Fibroblast of lung (primary cell): ENCODE results near the gene ATP2B2.

ENCODE experiments used
- CTCF ChIP-seq, 2 donors: IDR thresholded peaks in 1 of 2; conservative IDR thresholded peaks in 1 of 2; 1 replicate in 1 of 2; 2 replicates in 1 of 2; pipeline ENCODE4 v1.5.1; 2011 to 2012; ENCODE audit warnings: low read length in 2 of 2, control low read depth in 1 of 2, inconsistent platforms in 1 of 2, low read depth in 1 of 2, mild to moderate bottlenecking in 1 of 2
- EZH2 ChIP-seq: IDR thresholded peaks from 2 replicates; pipeline ENCODE4 v1.5.1; 2012; ENCODE audit warnings: low read length, control low read depth, mild to moderate bottlenecking; ENCODE audit errors: missing control alignments

GRCh38 chr3:10345911-10346310, 159.5 kb downstream of the ATP2B2 start:
- TF ChIP-seq CTCF (conservative IDR thresholded peaks at IDR 0.05 in 1 of 2, IDR thresholded peaks at IDR 0.05 in 1 of 2; ENCODE audit: low read depth in 1 of 2, low read length in 2 of 2) (no peak), EZH2 (no peak)
